ENCODE measurements around the gene CHCHD3. TPM values are rescaled to one million over a fixed set of nuclear protein-coding genes. Genes with fewer than 3 reads are reported as not detected.

The CHCHD3 gene
- total RNA-seq, 1 donor from 2014 or later, result 142 TPM

DNA sequence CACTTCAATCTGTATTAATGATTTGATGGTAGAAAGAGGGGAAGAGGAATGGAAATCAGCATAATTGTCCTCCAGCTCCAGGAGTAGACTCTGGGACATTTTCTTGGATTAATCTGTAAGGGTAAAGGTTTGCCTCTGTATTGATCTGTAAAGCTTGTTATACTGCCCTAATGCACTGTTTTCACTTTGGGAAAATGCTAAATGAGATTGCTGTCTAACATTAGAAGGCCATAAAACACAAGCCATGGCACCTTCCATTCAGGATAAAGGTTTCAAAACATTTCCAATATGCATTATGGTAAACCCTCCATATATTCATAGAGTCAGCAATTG lies 282.8 kb downstream of the CHCHD3 start:
- Mint-ChIP-seq H3K27me3 (ENCODE audit: insufficient read depth, low read depth) (no peaks in the 10 kb centered on the region), H3K9me3 (no peaks in the 10 kb centered on the region), H3K4me1 (peaks cover 2% of the 10 kb centered on the region), H3K4me3 (no peak overlapping the region), H3K36me3 (peaks cover 4% of the 10 kb centered on the region), H3K27ac (no peak overlapping the region)
- Histone ChIP-seq H3K9ac (no peak overlapping the region), H3K4me1 (no peaks in the 10 kb centered on the region), H3F3A (ENCODE audit: low read depth) (no peaks in the 10 kb centered on the region), H3K9me3 (ENCODE audit: low read depth) (no peaks in the 10 kb centered on the region), H3K4me3 (no peak overlapping the region), H2AFZ (replicated peaks) (no peak overlapping the region), H3K27me3 (no peaks in the 10 kb centered on the region), H3K27ac (no peak overlapping the region), H3K4me2 (no peak overlapping the region), H4K20me1 (ENCODE audit: low read depth) (no peaks in the 10 kb centered on the region), H3K79me2 (ENCODE audit: low read depth) (no peaks in the 10 kb centered on the region), H3K36me3 (no peaks in the 10 kb centered on the region)
- no peak for TF ChIP-seq CTCF (IDR thresholded peaks at IDR 0.05)
- TF ChIP-seq EZH2 (IDR thresholded peaks at IDR 0.05), result no peak
- no peak for TF ChIP-seq EZH2phosphoT487 (IDR thresholded peaks at IDR 0.05)
- DNase-seq (ENCODE audit: low spot score), result no peak

DNA sequence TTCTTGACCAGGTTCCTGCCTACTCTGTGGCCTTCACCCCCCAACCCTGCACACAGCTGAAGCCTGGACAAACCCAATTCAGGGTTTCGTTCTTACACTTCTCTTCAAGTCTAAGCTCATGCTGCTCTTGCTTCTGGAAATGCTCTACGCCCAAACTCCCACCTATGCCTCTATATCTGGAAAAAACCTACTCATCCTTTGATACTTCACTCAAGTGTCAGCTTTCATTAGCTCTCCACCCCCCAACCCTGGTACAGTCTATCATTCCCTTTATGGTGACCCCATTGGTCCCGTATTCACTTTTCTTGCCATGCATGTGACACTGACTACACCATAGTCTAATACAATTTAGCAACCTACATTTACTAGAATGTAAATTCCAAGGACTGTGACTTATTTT lies 284.7 kb downstream of the CHCHD3 start:
- H3K4me3 Mint-ChIP-seq, result no peak overlapping the region
- no peak overlapping the region for H3K27ac Mint-ChIP-seq
- no peak for DNase-seq (ENCODE audit: low spot score)
- H3K9me3 ChIP-seq (ENCODE audit: low read depth), result no peaks in the 10 kb centered on the region
- no peaks in the 10 kb centered on the region for H3K27me3 ChIP-seq
- H3K36me3 Mint-ChIP-seq, result peaks cover 6% of the 10 kb centered on the region
- no peak overlapping the region for H2AFZ ChIP-seq (replicated peaks)
- peaks cover 6% of the 10 kb centered on the region for H3K4me1 Mint-ChIP-seq
- no peak overlapping the region for H3K4me3 ChIP-seq
- TF ChIP-seq EZH2phosphoT487 (IDR thresholded peaks at IDR 0.05) (no peak), EZH2 (IDR thresholded peaks at IDR 0.05) (no peak), CTCF (IDR thresholded peaks at IDR 0.05) (no peak)
- no peak overlapping the region for H3K9ac ChIP-seq
- no peaks in the 10 kb centered on the region for H4K20me1 ChIP-seq (ENCODE audit: low read depth)
- H3K27ac ChIP-seq, result no peak overlapping the region
- no peaks in the 10 kb centered on the region for H3K9me3 Mint-ChIP-seq
- H3K4me1 ChIP-seq, result peaks cover 6% of the 10 kb centered on the region
- H3F3A ChIP-seq (ENCODE audit: low read depth), result no peaks in the 10 kb centered on the region
- peaks cover 2% of the 10 kb centered on the region for H3K27me3 Mint-ChIP-seq (ENCODE audit: insufficient read depth, low read depth)
- H3K36me3 ChIP-seq, result no peaks in the 10 kb centered on the region
- H3K79me2 ChIP-seq (ENCODE audit: low read depth), result no peaks in the 10 kb centered on the region
- no peak overlapping the region for H3K4me2 ChIP-seq

- Mint-ChIP-seq H3K4me3 (no peak overlapping the region), H3K36me3 (peaks cover 9% of the 10 kb centered on the region), H3K27me3 (ENCODE audit: insufficient read depth, low read depth) (peaks cover 3% of the 10 kb centered on the region), H3K4me1 (peaks cover 9% of the 10 kb centered on the region), H3K27ac (no peak overlapping the region), H3K9me3 (no peaks in the 10 kb centered on the region)
- peaks cover 10% of the 10 kb centered on the region for H3K4me1 ChIP-seq
- no peak for DNase-seq (ENCODE audit: low spot score)
- H3K27me3 ChIP-seq, result no peaks in the 10 kb centered on the region
- no peaks in the 10 kb centered on the region for H3K36me3 ChIP-seq
- no peaks in the 10 kb centered on the region for H3K9me3 ChIP-seq (ENCODE audit: low read depth)
- no peak for TF ChIP-seq EZH2phosphoT487 (IDR thresholded peaks at IDR 0.05)
- no peak for TF ChIP-seq CTCF (IDR thresholded peaks at IDR 0.05)
- no peak for TF ChIP-seq EZH2 (IDR thresholded peaks at IDR 0.05)
- peaks cover 5% of the 10 kb centered on the region for H4K20me1 ChIP-seq (ENCODE audit: low read depth)
- H3K79me2 ChIP-seq (ENCODE audit: low read depth), result no peaks in the 10 kb centered on the region
- H3K4me3 ChIP-seq, result no peak overlapping the region
- H3F3A ChIP-seq (ENCODE audit: low read depth), result no peaks in the 10 kb centered on the region
- no peak overlapping the region for H3K27ac ChIP-seq
- H3K4me2 ChIP-seq, result no peak overlapping the region
- H2AFZ ChIP-seq (replicated peaks), result no peak overlapping the region
- no peak overlapping the region for H3K9ac ChIP-seq
Measured at GRCh38 chr7:132793474-132793873, 288.4 kb downstream of the CHCHD3 start.

DNA sequence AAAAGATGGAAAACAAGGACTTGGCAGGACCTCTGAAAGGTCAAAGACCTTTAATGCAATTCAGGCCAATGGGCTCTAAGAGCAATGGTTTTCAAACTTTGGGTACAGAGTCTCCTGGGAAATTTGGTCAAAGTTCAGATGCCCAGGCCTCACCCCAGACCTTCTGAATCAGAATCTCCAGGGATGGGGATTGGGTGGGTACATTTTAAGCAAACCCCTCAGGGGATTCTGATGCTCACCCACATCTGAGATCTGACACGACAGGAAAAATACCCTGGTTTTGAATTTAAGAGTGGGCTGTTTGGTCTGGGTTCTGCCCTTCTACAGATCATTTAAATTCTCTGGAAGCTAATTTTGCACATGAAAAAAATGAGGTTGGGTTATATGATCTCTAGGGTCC lies 290.9 kb downstream of the CHCHD3 start:
- H3K9me3 ChIP-seq (ENCODE audit: low read depth), result no peaks in the 10 kb centered on the region
- H2AFZ ChIP-seq (replicated peaks), result no peak overlapping the region
- no peak overlapping the region for H3K4me3 Mint-ChIP-seq
- DNase-seq (ENCODE audit: low spot score), result no peak
- H3F3A ChIP-seq (ENCODE audit: low read depth), result no peaks in the 10 kb centered on the region
- no peak overlapping the region for H3K4me3 ChIP-seq
- peaks cover 3% of the 10 kb centered on the region for H3K27me3 Mint-ChIP-seq (ENCODE audit: insufficient read depth, low read depth)
- H3K36me3 Mint-ChIP-seq, result peaks cover 13% of the 10 kb centered on the region
- no peaks in the 10 kb centered on the region for H3K36me3 ChIP-seq
- H3K4me2 ChIP-seq, result no peak overlapping the region
- no peaks in the 10 kb centered on the region for H3K9me3 Mint-ChIP-seq
- H3K4me1 Mint-ChIP-seq, result peaks cover 7% of the 10 kb centered on the region
- H3K27ac ChIP-seq, result no peak overlapping the region
- no peak overlapping the region for H3K9ac ChIP-seq
- H3K27me3 ChIP-seq, result no peaks in the 10 kb centered on the region
- H3K4me1 ChIP-seq, result peaks cover 10% of the 10 kb centered on the region
- no peak for TF ChIP-seq EZH2 (IDR thresholded peaks at IDR 0.05)
- peaks cover 5% of the 10 kb centered on the region for H4K20me1 ChIP-seq (ENCODE audit: low read depth)
- no peaks in the 10 kb centered on the region for H3K79me2 ChIP-seq (ENCODE audit: low read depth)
- H3K27ac Mint-ChIP-seq, result no peak overlapping the region
